NT2/D1 (cell line): ENCODE results near the gene SPACA6.

ENCODE experiments used
- DNase-seq: peaks from one replicate; pipeline ENCODE4 v3.0.0-alpha.2; 2011; ENCODE audit warnings: low read depth, low spot score
- H3K27me3 ChIP-seq: 2 replicates; pipeline ENCODE4 v1.6.0; 2011; ENCODE audit warnings: mild to moderate bottlenecking; ENCODE audit not compliant: insufficient read length, insufficient read depth
- H3K36me3 ChIP-seq: 2 replicates; pipeline ENCODE4 v1.6.1; 2011; ENCODE audit warnings: mild to moderate bottlenecking, low read length, mixed read lengths; ENCODE audit not compliant: insufficient read depth, insufficient read length
- H3K4me1 ChIP-seq: 2 replicates; pipeline ENCODE4 v1.5.1; 2011; ENCODE audit not compliant: insufficient read depth, insufficient read length
- H3K4me3 ChIP-seq: 2 replicates; pipeline ENCODE4 v1.5.1; 2011; ENCODE audit warnings: low read depth; ENCODE audit not compliant: insufficient read length
- H3K9ac ChIP-seq: 2 replicates; pipeline ENCODE4 v1.6.0; 2011; ENCODE audit warnings: low read depth; ENCODE audit not compliant: insufficient read length
- H3K9me3 ChIP-seq: 2 replicates; pipeline ENCODE4 v1.5.1; 2011; ENCODE audit warnings: mild to moderate bottlenecking, low read length; ENCODE audit not compliant: insufficient read depth
- SUZ12 ChIP-seq: IDR thresholded peaks from 2 replicates; pipeline ENCODE4 v1.6.1; 2011; ENCODE audit not compliant: insufficient read length, insufficient read depth; ENCODE audit errors: extremely low read depth
- YY1 ChIP-seq: IDR thresholded peaks from 2 replicates; pipeline ENCODE4 v1.6.1; 2011; ENCODE audit not compliant: insufficient read length, insufficient read depth
- ZNF274 ChIP-seq: IDR thresholded peaks from 2 replicates; pipeline ENCODE4 v1.6.1; 2011; ENCODE audit warnings: mild to moderate bottlenecking, low read depth, low read length

The SPACA6 gene

DNA sequence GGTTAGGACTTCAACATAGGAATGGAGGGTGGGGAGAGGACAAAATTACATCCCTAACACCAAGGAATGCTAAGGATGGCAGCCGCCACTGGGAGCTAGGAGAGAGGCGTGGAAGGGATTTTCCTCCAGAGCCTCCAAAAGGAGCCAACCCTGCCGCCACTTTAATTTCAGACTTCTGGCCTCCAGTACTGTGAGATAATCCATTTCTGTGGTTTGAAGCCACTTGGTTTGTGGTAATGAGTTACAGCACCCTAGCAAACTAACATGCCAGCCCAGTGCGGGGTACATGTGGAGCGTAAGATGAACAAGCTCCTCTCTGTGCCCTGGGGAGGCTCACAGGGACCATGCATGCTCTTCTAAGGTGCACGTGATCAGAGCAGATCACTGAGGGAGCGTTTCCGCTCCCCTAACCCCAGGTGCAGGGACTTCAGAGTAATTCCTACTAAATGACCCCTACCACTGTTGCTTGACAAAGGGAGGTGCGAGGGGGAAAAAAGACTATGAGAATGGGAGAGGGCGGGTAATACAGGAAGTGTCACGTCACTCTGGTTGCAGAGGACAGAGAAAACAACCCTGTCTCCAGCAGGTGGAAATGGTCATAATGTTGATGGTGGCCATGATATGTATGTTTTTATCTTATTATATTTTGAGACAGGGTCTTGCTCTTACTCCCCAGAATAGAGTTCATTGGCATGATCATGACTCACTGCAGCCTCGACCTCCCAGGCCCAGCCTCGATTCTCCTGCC is 46.5 kb downstream of the SPACA6 start:
- Histone ChIP-seq H3K4me3 (no peak overlapping the region), H3K9me3 (no peaks in the 10 kb centered on the region), H3K9ac (no peak overlapping the region), H3K27me3 (no peaks in the 10 kb centered on the region), H3K4me1 (no peaks in the 10 kb centered on the region), H3K36me3 (no peaks in the 10 kb centered on the region)
- no peak for DNase-seq
- TF ChIP-seq YY1 (no peak), ZNF274 (no peak), SUZ12 (no peak)

DNA sequence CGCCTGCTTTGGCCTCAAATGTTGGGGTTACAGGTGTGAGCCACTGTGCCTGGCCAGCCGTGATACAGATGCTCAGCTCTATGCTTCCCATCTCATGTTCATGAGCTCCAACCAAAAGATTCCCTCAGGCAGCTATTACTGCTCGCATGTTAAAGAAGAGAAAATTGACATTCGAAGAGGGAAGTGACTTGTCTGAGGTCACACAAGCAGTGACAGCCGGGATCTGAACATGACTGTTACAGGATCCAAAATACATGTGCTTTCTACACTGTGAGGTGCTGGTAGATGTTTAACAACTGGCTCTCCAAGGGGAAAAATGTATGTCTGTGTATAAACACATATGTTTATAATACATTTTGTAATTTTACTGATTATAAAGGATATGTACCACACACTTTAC is 47.2 kb downstream of the SPACA6 start:
- no peak for TF ChIP-seq SUZ12
- no peak for TF ChIP-seq YY1
- no peak for TF ChIP-seq ZNF274
- Histone ChIP-seq H3K36me3 (no peaks in the 10 kb centered on the region), H3K9me3 (no peaks in the 10 kb centered on the region), H3K4me1 (no peaks in the 10 kb centered on the region), H3K27me3 (no peaks in the 10 kb centered on the region), H3K4me3 (no peak overlapping the region), H3K9ac (no peak overlapping the region)
- DNase-seq, result no peak

DNA sequence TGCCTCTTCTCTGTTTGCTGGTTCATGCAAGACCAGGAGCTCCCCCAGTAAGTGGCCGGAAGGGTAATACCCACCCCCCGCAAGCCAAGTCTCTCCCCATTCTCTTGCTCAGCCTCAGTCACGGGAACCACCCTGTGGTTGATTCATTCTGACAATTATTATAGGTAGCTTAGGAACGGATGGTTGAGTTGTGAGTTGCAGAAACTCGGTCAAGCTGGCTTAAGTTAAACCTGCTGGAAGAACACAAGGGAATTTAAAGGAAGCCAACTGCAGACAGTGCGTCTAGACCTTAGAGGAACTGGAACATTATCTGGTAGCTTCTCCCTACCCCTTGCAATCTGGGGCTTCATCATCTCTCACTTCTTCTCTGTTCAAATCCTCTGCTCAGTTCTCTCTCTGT is 49.7 kb downstream of the SPACA6 start:
- Histone ChIP-seq H3K36me3 (no peaks in the 10 kb centered on the region), H3K9ac (no peak overlapping the region), H3K4me1 (no peaks in the 10 kb centered on the region), H3K27me3 (no peaks in the 10 kb centered on the region), H3K4me3 (no peak overlapping the region), H3K9me3 (no peaks in the 10 kb centered on the region)
- TF ChIP-seq SUZ12 (no peak), YY1 (no peak), ZNF274 (no peak)
- DNase-seq, result no peak

DNA sequence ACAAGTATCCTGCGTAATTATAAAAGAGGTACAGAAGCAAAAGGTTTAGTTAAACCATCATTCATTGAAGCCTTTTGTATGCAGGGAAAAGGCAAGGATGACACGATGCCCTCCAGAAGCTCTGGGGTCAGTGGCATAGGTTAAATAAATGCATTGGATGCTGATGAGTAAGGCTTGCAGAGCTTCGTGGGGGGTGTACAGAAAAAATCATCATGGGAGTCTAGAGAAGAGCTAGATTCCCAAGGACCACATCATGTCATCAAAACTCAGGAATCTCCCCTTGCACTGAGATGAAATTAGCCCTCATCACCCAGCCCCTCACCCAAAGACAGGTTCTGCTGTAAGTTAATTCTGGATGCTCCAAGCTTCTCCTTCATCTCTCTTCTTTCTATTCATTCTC is 50.3 kb downstream of the SPACA6 start:
- Histone ChIP-seq H3K9ac (no peak overlapping the region), H3K36me3 (no peaks in the 10 kb centered on the region), H3K4me1 (no peaks in the 10 kb centered on the region), H3K27me3 (no peaks in the 10 kb centered on the region), H3K9me3 (no peaks in the 10 kb centered on the region), H3K4me3 (no peak overlapping the region)
- no peak for DNase-seq
- TF ChIP-seq SUZ12 (no peak), ZNF274 (no peak), YY1 (no peak)

DNA sequence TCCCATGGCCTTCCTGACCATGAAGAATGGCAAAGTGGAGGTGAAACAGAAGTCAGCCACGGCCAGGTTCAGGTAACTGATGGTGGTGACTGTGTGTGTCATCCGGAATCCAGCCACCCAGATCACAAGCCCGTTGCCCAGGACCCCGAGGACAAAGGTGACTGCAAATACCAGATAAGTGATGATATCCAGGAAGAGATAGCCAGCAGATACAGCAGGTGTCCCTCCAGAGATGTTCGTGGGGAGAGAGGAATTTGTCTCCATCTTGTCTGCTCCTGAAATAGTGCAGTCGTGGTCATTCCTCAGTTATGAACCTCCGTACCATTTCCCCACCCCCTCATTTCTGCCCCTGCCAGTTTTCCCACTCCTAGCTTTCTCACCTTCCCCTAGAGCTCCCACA is 53.6 kb downstream of the SPACA6 start:
- no peaks in the 10 kb centered on the region for H3K27me3 ChIP-seq
- H3K36me3 ChIP-seq, result no peaks in the 10 kb centered on the region
- H3K4me3 ChIP-seq, result no peak overlapping the region
- DNase-seq, result no peak
- H3K4me1 ChIP-seq, result no peaks in the 10 kb centered on the region
- TF ChIP-seq SUZ12 (no peak), ZNF274 (no peak), YY1 (no peak)
- H3K9ac ChIP-seq, result no peak overlapping the region
- H3K9me3 ChIP-seq, result no peaks in the 10 kb centered on the region

DNA sequence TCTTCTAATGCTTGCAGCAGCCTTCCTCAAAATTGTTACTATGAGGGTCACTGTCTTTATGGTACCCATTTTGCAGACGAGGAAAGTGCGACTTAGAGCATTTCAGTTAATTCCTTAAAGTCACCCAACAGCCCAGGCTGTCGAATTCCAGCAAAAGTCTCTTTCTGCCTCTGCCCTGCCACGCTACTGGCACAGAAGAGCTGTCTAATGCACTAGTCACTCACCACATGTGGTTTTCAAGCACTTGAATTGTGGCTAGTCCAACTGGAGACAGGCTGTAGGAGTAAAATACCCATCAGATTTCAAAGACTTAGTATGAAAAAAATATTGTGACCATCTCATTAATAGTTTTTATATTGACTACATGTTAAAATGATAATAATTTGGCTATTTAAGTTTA is 56.8 kb downstream of the SPACA6 start:
- no peak overlapping the region for H3K4me3 ChIP-seq
- H3K9ac ChIP-seq, result no peak overlapping the region
- no peak for DNase-seq
- no peaks in the 10 kb centered on the region for H3K9me3 ChIP-seq
- no peaks in the 10 kb centered on the region for H3K27me3 ChIP-seq
- no peaks in the 10 kb centered on the region for H3K36me3 ChIP-seq
- no peak for TF ChIP-seq ZNF274
- no peak for TF ChIP-seq SUZ12
- no peak for TF ChIP-seq YY1
- no peaks in the 10 kb centered on the region for H3K4me1 ChIP-seq

DNA sequence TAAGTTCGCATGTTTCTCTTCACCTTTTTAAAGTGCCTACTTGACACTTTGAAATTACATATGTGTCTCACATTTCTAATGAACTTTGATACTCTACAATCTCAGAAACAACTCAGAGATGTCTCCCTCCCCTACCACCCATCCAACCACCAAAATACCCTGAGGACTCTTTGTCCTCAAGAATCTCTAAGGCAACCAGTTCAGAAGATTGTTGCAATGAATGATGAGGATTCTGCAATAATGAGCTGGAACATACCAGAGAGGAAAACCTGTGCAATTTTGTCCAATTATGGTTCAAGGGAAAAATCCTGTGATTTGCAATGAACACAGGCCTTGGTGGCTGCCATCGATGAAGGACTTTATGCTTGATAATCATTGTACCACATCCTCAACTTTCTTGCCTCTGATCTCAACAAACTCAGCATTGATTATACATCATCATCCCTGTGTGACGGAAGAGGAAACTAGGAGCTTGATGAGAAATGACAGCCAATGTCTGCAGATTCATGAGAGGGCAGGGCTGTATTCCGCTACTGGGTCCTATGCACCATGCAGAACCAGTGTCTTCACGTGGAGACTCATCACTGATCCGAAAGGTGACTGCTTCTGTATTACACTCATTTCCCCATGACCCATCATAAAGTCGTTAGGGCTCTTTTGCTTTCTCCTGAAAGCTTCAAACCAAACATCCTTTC is 57.4 kb downstream of the SPACA6 start:
- DNase-seq, result no peak
- H3K9me3 ChIP-seq, result no peaks in the 10 kb centered on the region
- no peaks in the 10 kb centered on the region for H3K4me1 ChIP-seq
- H3K27me3 ChIP-seq, result no peaks in the 10 kb centered on the region
- TF ChIP-seq SUZ12 (no peak), YY1 (no peak)
- no peak overlapping the region for H3K4me3 ChIP-seq
- no peaks in the 10 kb centered on the region for H3K36me3 ChIP-seq
- H3K9ac ChIP-seq, result no peak overlapping the region
